ENCODE measurements around the gene GAS2. TPM values are rescaled to one million over a fixed set of nuclear protein-coding genes. Genes with fewer than 3 reads are reported as not detected.

GAS2 gene
- 0.65 and 0.85 TPM in 2 replicates for total RNA-seq

GRCh38 chr11:22666325-22666687, at the start of gene GAS2:
TSS of gene GAS2 (plus strand) at chr11:22666611. CDS start at chr11:22674870, 8,259 bp downstream.

GRCh38 chr11:22625448-22626287, 40.7 kb upstream of the GAS2 start, which contains the start of gene FANCF:
TSS of gene FANCF (minus strand) at chr11:22625823. CDS start at chr11:22625810, 13 bp downstream.

GRCh38 chr11:22829231-22830081, 163.0 kb downstream of the GAS2 start, which contains the start of gene SVIP:
TSS of gene SVIP (minus strand) at chr11:22829801. CDS start at chr11:22829748, 53 bp downstream.

GRCh38 chr11:22860241-22860640, 193.8 kb downstream of the GAS2 start, which contains the start of gene CCDC179:
TSS of gene CCDC179 (minus strand) at chr11:22860474. CDS start at chr11:22860421, 53 bp downstream.

Other genes starting within 250 kb of the GAS2 start
- gene FANCF, start 40.8 kb upstream of the GAS2 start, total RNA-seq, result 5.5 and 6.7 TPM in 2 replicates
- gene SVIP, start 163.2 kb downstream of the GAS2 start, total RNA-seq, result 1.7 and 1.8 TPM in 2 replicates
- not detected in 2 replicates for gene CCDC179, start 193.9 kb downstream of the GAS2 start, total RNA-seq